ENCODE data around the gene SNX25.
"Not testable (repeated sequence)": the region's sequence is repeated elsewhere in the genome, so short reads cannot be mapped to it uniquely, and the experiment has no call there.

SNX25 gene

DNA sequence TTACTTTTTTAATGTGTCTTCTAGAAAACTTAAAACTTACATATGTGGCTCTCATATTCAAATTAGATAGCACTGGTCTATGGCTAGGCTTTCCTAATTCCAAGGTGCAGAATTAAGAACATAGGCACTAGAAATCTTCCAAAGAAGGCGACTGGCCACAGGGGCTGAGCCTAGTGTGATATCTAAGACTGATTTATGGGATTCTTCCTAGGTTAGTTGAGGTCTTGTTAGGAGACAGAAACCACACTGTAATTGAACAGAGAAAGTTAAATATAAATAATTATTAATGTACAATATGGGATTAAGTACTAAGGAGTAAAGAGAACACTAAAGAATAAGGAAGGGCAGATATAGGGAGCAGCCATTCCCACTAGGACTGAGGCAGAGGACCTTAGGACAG is 48.3 kb downstream of the SNX25 start:
- POLR2A ChIA-PET (ENCODE audit: low non-redundant PET) = no interaction called here
- TF ChIP-seq, protein P1, sequence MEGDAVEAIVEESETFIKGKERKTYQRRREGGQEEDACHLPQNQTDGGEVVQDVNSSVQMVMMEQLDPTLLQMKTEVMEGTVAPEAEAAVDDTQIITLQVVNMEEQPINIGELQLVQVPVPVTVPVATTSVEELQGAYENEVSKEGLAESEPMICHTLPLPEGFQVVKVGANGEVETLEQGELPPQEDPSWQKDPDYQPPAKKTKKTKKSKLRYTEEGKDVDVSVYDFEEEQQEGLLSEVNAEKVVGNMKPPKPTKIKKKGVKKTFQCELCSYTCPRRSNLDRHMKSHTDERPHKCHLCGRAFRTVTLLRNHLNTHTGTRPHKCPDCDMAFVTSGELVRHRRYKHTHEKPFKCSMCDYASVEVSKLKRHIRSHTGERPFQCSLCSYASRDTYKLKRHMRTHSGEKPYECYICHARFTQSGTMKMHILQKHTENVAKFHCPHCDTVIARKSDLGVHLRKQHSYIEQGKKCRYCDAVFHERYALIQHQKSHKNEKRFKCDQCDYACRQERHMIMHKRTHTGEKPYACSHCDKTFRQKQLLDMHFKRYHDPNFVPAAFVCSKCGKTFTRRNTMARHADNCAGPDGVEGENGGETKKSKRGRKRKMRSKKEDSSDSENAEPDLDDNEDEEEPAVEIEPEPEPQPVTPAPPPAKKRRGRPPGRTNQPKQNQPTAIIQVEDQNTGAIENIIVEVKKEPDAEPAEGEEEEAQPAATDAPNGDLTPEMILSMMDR (conservative IDR thresholded peaks at IDR 0.05; ENCODE audit: low read depth) = no peak
- no peak for DNase-seq (ENCODE audit: low spot score)
- CTCF ChIA-PET = interaction anchor here (0.6 kb wide), 1 partner anchor 21 kb away, joined by 3 read pairs; no protein-coding TSS in a partner anchor
- no peak overlapping the region for H3K27ac ChIP-seq

DNA sequence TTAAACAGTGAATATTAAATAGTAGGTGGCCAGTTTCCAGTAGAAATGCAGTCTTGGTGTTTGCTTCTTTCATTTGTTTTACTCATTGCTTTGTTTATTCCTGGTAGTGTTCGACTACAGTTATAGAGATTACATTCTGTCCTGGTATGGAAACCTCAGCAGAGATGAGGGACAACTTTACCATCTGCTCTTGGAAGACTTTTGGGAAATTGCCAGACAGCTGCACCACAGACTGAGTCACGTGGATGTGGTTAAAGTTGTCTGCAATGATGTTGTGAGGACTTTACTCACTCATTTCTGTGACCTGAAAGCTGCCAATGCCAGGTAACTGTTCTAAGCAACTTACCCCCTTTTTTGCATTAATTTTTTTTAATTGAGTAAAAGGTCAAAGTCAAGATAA is 49.3 kb downstream of the SNX25 start:
- CTCF ChIA-PET; DNase-seq (ENCODE audit: low spot score); POLR2A ChIA-PET (ENCODE audit: low non-redundant PET); H3K27ac ChIP-seq: not testable (repeated sequence)

DNA sequence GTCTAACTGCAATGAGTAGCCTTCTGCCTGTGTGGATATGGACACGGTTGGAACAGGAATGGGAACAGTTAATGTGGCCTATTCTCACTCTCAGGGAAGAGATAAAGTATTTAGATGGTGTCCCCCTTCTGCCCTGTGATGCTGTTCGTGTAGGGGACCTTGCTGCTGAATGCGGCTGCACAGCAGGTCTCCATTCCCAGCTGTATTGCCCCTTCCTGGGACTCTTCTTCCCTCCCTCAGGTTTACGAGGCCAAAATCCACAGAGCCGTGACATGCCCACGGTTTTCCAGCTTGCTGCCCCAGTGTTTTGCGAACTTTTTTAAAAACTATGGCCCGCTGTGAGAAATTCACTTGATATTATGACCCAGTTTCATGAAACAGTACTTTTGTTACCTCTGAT is 50.3 kb downstream of the SNX25 start:
- DNase-seq (ENCODE audit: low spot score) = no peak
- CTCF ChIA-PET = interaction anchor here (0.6 kb wide), 1 partner anchor 40 kb away, joined by 3 read pairs; no protein-coding TSS in a partner anchor
- TF ChIP-seq, protein P1 (conservative IDR thresholded peaks at IDR 0.05; ENCODE audit: low read depth) = no peak
- H3K27ac ChIP-seq = no peak overlapping the region
- POLR2A ChIA-PET (ENCODE audit: low non-redundant PET) = no interaction called here

GRCh38 chr4:185261946-185262345 is 52.5 kb downstream of the SNX25 start:
- no peak overlapping the region for H3K27ac ChIP-seq
- CTCF ChIA-PET = no interaction called here
- TF ChIP-seq, protein P1 (conservative IDR thresholded peaks at IDR 0.05; ENCODE audit: low read depth) = no peak
- POLR2A ChIA-PET (ENCODE audit: low non-redundant PET) = no interaction called here
- no peak for DNase-seq (ENCODE audit: low spot score)

DNA sequence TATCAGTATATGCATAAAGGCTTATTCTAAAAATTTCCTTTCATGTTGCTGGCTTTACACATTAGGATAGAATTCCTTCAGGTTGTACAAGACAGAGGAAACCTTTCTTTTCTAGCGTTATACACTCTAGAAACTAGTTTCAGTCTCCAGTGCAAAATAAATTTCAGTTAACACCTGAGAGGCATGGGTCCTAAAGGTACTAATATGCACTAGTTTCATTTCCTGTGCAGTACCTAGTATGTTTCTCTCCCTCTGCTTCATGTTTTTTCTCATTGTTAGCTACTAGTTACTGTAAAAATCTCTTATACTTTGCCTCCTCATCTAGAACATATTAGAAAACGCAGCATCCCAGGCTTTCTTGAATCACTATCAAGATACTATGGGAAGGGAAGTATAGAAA is 54.0 kb downstream of the SNX25 start:
- no peak overlapping the region for H3K27ac ChIP-seq
- POLR2A ChIA-PET (ENCODE audit: low non-redundant PET) = no interaction called here
- TF ChIP-seq, protein P1 (conservative IDR thresholded peaks at IDR 0.05; ENCODE audit: low read depth) = no peak
- no peak for DNase-seq (ENCODE audit: low spot score)
- CTCF ChIA-PET = no interaction called here

DNA sequence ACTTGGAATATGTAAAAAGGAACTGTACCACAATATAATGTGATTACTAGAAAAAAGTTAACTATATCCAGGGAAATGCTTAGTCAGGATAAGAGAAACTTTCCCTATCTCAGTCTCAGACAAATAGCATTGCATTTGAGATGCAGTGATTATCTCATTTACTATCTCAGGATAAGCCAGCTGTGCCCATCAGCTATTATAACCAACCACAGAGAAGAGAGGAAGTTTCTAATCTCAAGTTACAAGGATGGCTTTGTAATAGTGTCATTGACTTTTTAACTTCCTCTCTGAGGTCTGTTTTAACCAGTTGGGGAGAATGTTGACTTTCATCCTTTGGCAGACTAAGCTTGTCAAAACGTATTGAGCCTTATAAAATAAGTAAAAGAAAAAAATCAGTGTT is 56.5 kb downstream of the SNX25 start:
- CTCF ChIA-PET = interaction anchor here (0.9 kb wide), 1 partner anchor 40 kb away, joined by 4 read pairs; no protein-coding TSS in a partner anchor
- TF ChIP-seq, protein P1 (conservative IDR thresholded peaks at IDR 0.05; ENCODE audit: low read depth) = no peak
- no peak for DNase-seq (ENCODE audit: low spot score)
- POLR2A ChIA-PET (ENCODE audit: low non-redundant PET) = no interaction called here
- H3K27ac ChIP-seq = no peak overlapping the region

DNA sequence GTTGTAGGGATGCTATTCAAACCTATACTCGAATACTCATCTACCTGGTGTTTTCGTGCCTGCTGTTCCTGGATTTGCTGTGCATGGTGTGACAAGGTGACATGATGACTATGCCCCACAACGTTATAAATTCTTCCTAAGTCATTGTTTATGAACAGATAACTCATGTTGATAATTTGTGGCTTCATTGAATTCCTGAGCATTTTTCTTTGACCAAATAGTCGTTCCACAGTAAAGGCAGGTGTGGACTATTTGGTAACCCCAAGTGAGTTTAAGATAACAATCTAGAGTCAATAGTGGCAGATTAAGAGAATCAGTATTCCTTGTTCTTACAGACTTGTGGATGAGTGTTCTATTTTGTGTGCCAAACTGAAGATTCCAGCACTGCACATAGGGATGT is 59.9 kb downstream of the SNX25 start:
- ChIA-PET POLR2A (ENCODE audit: low non-redundant PET) (no interaction called here), CTCF (no interaction called here)
- no peak overlapping the region for H3K27ac ChIP-seq
- TF ChIP-seq, protein P1 (conservative IDR thresholded peaks at IDR 0.05; ENCODE audit: low read depth) = no peak
- no peak for DNase-seq (ENCODE audit: low spot score)
